Ishikawa (cell line): ENCODE data around the gene ACCS.

Experiments used
- CREB1 ChIP-seq: IDR thresholded peaks from 2 replicates; pipeline ENCODE4 v1.6.1; 2012; ENCODE audit warnings: low read depth
- EGR1 ChIP-seq: IDR thresholded peaks from 2 replicates; pipeline ENCODE4 v1.6.1; 2012
- EP300 ChIP-seq: IDR thresholded peaks from 2 replicates; pipeline ENCODE4 v1.6.1; 2012; ENCODE audit warnings: borderline replicate concordance
- RAD21 ChIP-seq: IDR thresholded peaks from 2 replicates; pipeline ENCODE4 v1.6.1; 2012; ENCODE audit warnings: low read depth
- TEAD4 ChIP-seq: IDR thresholded peaks from 2 replicates; pipeline ENCODE4 v1.6.1; 2012
- YY1 ChIP-seq: IDR thresholded peaks from 2 replicates; pipeline ENCODE4 v1.6.1; 2012; ENCODE audit warnings: low read depth
- TF ChIP-seq, protein P1 (sequence below): IDR thresholded peaks from 2 replicates; pipeline ENCODE4 v1.6.1; 2012; ENCODE audit warnings: low read depth, mild to moderate bottlenecking
- TF ChIP-seq, protein P2 (sequence below): IDR thresholded peaks from 2 replicates; pipeline ENCODE4 v1.6.1; 2012
- TF ChIP-seq, protein P3 (sequence below): IDR thresholded peaks from 2 replicates; pipeline ENCODE4 v1.6.1; 2012

DNA sequence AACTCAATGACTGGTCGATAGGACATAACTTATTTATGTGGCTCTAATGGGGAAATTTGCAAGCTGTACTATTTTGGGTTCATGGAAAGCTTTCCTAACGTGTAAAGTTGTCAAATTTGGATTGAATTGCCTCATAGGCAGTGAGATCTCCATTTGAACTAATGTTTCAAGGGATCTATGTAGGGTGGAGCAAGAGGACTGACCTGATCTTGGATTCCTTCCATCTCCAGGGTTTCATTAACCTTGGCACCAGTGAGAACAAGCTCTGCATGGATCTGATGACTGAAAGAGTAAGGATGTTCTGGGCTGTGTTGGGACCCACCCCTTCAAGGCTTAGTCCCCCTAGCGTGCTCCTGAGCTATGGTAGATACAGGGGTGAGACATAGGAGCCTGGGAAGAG, 16.2 kb upstream of the ACCS start:
- no peak for TF ChIP-seq EP300
- TF ChIP-seq RAD21 = no peak
- TF ChIP-seq, protein P1, sequence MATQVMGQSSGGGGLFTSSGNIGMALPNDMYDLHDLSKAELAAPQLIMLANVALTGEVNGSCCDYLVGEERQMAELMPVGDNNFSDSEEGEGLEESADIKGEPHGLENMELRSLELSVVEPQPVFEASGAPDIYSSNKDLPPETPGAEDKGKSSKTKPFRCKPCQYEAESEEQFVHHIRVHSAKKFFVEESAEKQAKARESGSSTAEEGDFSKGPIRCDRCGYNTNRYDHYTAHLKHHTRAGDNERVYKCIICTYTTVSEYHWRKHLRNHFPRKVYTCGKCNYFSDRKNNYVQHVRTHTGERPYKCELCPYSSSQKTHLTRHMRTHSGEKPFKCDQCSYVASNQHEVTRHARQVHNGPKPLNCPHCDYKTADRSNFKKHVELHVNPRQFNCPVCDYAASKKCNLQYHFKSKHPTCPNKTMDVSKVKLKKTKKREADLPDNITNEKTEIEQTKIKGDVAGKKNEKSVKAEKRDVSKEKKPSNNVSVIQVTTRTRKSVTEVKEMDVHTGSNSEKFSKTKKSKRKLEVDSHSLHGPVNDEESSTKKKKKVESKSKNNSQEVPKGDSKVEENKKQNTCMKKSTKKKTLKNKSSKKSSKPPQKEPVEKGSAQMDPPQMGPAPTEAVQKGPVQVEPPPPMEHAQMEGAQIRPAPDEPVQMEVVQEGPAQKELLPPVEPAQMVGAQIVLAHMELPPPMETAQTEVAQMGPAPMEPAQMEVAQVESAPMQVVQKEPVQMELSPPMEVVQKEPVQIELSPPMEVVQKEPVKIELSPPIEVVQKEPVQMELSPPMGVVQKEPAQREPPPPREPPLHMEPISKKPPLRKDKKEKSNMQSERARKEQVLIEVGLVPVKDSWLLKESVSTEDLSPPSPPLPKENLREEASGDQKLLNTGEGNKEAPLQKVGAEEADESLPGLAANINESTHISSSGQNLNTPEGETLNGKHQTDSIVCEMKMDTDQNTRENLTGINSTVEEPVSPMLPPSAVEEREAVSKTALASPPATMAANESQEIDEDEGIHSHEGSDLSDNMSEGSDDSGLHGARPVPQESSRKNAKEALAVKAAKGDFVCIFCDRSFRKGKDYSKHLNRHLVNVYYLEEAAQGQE = no peak
- TF ChIP-seq, protein P2, sequence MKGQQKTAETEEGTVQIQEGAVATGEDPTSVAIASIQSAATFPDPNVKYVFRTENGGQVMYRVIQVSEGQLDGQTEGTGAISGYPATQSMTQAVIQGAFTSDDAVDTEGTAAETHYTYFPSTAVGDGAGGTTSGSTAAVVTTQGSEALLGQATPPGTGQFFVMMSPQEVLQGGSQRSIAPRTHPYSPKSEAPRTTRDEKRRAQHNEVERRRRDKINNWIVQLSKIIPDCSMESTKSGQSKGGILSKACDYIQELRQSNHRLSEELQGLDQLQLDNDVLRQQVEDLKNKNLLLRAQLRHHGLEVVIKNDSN = no peak
- no peak for TF ChIP-seq EGR1
- no peak for TF ChIP-seq CREB1
- no peak for TF ChIP-seq YY1
- TF ChIP-seq, protein P3, sequence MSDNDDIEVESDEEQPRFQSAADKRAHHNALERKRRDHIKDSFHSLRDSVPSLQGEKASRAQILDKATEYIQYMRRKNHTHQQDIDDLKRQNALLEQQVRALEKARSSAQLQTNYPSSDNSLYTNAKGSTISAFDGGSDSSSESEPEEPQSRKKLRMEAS = no peak
- TF ChIP-seq TEAD4 = no peak
